ENCODE measurements around the gene KCNH8.

The KCNH8 gene

DNA sequence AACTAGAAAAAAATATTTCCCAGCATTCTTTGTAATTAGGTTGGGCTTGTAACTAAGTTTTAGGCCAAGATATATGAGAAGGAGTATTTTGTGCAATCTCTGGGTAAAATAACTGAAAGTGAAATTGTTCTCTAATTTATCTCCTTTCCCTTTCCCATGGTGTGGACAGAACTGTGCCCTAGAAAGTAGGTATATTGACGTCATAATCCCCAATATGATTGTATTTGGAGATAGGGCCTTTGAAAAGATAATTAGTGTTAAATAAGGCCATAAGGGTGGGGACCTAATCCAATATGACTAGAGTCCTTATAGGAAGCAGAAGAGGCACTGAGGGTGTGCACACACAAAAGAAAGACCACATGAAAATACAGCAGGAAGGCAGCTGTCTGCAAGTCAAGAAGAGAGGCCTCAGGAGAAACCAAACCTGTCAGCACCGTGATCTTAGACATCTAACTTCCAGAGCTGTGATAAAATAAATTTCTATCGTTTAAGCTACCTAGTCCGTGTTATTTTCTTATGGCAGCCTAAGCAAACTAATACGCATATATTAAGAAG lies 106.6 kb downstream of the KCNH8 start:
- peak; percentile 4 to 11 for DNase-seq

DNA sequence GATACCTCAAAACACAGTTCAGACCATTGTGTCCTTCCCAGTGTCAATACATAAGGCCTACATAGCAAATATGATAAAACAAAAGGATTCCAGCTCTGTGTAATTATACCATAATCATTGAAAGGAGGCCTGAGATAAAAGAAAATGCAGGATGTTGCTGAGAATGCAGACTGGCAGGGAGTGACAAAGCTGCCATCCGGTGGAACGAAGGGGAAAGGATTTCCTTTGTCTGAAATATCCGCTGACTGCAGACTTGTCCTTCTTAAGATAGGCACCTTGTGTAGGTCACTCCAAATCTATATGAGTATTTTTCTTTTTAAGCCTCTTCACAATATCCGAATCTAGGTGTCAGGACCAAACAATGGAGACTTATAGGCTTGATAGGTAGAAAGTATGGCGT lies 108.0 kb downstream of the KCNH8 start:
- DNase-seq, result no peak

DNA sequence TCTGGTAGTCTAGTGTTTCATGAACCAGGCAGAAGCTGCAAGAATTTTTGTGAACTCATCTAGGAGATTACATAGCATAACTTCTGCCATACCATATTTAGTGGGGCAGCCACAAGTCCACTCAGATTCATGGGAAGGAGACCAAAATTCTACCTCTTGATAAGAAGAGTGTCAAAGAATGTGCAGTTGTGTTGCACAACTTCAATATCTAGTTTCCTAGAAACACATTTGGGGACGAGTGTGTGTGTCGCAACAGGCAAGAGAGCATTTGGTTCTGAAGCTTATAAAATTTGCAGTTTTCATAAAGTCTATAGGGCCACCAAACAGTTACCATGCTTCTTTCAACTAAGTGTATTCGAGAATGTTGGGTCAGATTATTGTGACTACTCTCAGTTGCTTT lies 115.3 kb downstream of the KCNH8 start:
- DNase-seq, result no peak

DNA sequence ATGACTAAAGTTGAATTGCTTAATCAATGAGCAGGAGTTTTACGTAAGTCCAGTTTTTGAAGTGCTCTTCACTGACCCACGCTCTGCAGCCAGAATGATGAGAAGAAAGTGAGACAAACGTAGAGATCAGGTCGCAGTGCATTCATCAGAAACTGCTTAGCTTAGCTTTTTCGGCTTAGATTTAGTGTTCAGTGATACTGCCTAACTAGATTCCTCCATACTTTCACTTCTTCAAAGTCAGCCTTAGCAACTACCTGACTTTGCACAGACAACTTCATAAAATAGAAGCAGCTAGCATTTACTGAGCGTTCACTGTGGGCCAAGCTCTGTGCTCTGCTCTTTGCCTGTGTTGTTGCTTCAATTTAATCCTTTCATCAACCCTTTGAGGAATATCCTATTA lies 116.1 kb downstream of the KCNH8 start:
- no peak for DNase-seq

GRCh38 chr3:19267040-19267439 lies 118.7 kb downstream of the KCNH8 start:
- DNase-seq, result no peak

GRCh38 chr3:19270481-19270880 lies 122.2 kb downstream of the KCNH8 start:
- no peak for DNase-seq

DNA sequence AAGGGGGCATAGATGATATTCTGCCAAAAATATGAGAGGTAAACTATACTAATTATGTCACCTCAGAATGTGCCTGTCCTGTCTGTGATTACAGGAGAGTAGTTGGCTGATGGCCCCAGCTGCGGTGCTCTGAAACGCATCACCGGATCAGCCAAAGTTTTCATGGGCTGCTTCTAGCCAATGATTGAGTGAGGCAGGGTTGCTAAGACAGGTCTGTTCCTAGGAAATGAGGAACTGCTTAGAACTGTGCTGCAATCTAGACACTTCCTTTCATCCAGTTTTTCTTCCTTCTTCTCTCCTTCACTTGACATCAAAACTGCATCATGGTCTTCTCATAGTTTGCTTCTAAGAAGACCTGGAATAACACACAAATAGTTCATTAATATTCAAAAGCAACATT lies 124.0 kb downstream of the KCNH8 start:
- peak; percentile 8 to 37 for DNase-seq

GRCh38 chr3:19273091-19273490 lies 124.8 kb downstream of the KCNH8 start:
- no peak for DNase-seq

GRCh38 chr3:19274576-19274975 lies 126.3 kb downstream of the KCNH8 start:
- DNase-seq, result no peak

DNA sequence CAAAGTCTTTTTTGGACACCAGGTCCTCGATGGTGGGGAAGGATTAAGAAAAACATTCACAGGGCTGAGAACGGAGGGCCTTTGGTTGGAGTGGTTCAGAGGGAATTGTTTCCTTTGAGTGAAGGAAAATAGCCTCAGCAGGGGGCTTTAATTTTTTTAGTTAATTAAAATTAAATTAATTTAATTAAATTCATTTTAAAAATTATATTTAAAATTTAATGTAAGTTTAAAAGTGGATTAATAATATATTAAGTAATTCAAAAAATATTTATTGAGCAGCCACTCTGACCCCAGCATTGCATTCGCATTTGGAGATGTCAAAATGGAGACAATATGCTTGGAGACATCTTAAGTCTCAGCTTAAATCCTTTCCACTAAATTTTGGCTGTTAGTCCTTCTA lies 136.7 kb downstream of the KCNH8 start:
- DNase-seq, result no peak

GRCh38 chr3:19293295-19293694 lies 145.0 kb downstream of the KCNH8 start:
- DNase-seq, result no peak

- DNase-seq, result no peak
Measured at GRCh38 chr3:19295208-19295607, 146.9 kb downstream of the KCNH8 start.

GRCh38 chr3:19331931-19332330 lies 183.6 kb downstream of the KCNH8 start:
- DNase-seq, result no peak

GRCh38 chr3:19334120-19334519 lies 185.8 kb downstream of the KCNH8 start:
- no peak for DNase-seq

DNA sequence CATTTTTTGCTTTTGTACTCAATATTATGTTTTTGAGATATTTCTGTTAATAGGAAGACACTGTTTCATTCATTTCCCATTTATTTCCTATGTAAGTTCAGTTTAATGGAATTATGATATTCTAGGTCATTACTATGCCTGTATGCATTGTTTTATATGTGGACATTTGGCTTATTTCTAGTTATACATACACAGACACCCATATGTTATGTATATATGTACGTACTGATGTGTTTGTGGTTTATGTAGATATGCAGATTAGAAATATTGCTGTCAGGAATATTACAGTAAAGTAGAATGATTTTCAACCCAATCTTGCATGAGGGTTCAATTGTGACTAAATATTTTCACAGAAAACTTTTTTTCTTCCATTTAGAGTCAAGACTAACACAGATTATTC lies 190.5 kb downstream of the KCNH8 start:
- no peak for DNase-seq

- DNase-seq, result no peak
Measured at GRCh38 chr3:19342389-19342788, 194.1 kb downstream of the KCNH8 start.

DNA sequence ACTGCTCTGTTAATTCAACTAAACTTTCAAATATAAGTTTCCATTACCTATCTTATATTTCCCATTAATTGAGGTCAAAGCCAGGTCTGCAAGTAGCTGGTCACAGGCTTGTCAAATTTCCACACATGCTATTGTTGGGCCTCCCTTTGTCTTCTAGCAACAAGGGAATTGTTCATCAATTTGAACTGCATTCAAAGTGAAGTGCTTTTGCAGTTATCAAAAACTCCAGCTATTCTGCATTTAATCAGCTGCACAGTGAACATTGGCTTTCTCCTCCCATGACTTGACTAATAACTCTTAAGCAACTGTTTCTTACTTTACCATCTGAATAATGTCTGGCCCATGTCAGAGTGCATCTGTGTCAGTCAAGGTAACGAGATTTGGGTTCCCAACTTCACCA lies 198.4 kb downstream of the KCNH8 start:
- no peak for DNase-seq

DNA sequence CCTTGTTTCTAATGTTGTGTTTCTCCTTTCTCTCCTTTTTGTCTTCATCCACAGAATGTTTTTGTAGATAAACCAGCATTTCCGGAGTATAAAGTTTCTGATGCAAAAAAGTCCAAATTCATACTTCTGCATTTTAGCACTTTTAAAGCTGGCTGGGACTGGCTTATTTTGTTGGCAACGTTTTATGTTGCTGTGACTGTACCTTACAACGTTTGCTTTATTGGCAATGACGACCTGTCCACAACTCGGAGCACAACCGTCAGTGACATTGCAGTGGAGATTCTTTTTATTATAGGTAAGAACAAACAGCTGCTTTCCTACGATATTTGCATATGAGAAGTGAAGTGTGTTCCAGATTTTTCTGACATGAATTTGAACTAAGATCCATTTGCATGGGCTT lies 199.4 kb downstream of the KCNH8 start:
- DNase-seq, result no peak

GRCh38 chr3:19348500-19348899 lies 200.2 kb downstream of the KCNH8 start:
- DNase-seq, result no peak

DNA sequence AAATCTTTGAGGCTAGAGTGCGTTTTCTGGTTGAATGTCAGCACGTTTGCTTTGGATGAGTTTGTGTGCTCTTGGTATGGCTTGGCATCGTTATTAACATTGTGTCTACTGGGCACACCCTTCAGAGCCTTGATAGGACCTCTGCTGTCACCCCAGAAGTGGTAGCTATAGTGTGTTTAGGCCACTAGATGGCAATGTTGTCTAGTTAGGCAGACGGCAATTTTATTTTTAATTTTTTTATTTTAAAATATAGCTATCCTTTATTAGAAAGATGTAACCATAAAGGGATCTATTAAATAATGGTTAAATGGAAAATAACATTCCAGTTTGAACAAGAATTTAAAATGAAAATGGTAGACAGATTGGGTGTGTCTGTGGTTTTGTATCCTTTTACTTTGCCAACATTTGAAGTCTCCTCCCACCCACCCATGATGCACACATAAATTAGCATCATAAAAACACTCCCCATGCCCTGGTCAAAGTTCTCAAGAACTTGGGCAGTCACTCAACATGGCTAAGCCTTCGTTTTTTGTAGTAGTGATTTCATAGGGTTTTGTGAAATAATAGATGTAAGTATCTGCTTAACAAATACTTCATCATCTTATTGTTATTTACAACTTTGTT lies 200.7 kb downstream of the KCNH8 start:
- peak; percentile 48 to 73 for DNase-seq

DNA sequence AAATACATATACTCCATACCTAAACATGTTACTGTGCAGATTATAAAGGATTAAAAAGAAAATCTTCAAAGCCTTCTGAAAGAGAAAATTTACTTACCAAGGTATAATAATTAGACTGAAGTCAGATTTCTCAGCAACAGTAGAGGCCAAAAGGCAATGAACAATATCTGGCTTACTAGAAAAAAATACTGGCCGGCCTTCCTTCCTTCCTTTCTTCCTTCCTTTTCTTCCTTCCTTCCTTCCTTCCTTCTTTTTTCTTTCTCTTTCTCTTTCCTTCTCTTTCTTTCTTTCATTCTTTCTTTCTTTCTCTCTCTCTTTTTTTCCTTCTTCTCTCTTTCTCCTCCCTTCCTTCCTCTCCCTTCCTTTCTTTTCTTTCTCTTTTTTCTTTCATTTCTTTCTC lies 209.6 kb downstream of the KCNH8 start:
- no peak for DNase-seq

- DNase-seq, result no peak
Measured at GRCh38 chr3:19363071-19363470, 214.8 kb downstream of the KCNH8 start.

GRCh38 chr3:19364148-19364547 lies 215.8 kb downstream of the KCNH8 start:
- DNase-seq, result no peak

DNA sequence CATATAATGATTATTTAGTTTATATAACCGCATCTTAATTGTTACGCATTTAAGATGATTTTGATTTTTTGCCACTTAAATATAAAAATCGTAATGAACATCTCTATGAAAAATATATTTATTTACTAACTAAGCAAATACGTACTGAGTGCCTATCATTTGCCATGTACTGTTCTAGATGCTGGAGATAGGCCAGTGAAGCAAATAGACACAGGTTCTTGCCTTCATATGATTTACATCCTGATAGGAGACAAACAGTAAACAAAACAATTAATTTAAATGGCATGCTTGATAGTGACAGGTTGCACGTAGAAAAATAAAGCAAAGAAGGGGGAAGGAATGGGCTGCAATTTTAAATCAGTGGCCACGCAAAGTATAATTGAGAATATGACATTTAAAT lies 217.2 kb downstream of the KCNH8 start:
- DNase-seq, result no peak

DNA sequence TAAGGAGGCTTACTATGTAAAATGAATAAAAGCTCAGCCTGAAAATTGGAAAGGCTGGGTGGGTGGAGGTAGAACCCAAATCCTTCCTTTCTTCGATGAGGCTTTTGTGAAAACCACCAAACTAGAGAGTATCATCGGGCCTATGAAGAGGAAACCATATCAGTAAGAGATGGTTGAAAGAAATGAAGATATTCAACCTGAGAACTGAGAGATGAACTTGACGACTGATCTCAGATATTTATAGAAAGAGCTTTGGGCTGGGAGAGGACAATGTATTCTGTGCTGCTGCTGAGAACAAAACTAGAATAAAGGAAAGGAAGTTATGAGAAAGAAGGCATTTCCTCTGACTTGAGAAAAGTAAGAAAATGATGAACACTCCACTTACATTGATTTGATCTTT lies 236.6 kb downstream of the KCNH8 start:
- DNase-seq, result no peak
